ENCODE results near the gene RNF130. TPM values are rescaled to one million over a fixed set of nuclear protein-coding genes. Genes with fewer than 3 reads are reported as not detected.

RNF130 gene
- total and polyA plus RNA-seq, 2 of the 13 experiments (the other 11 are each of a cell fraction or from before 2014, with no cell fraction given), result 28.2 to 28.3 TPM

- TF ChIP-seq ZNF263 (CRISPR knock-in tag; IDR thresholded peaks at IDR 0.05), result no peak
- no peak for TF ChIP-seq ARID2 (CRISPR knock-in tag; IDR thresholded peaks at IDR 0.05; ENCODE audit: borderline replicate concordance)
- TF ChIP-seq TBP (CRISPR knock-in tag; IDR thresholded peaks at IDR 0.05), result no peak
- TF ChIP-seq ZNF670 (CRISPR knock-in tag; IDR thresholded peaks at IDR 0.05; ENCODE audit: borderline replicate concordance), result no peak
- no peak for TF ChIP-seq ZFP91 (CRISPR knock-in tag; IDR thresholded peaks at IDR 0.05; ENCODE audit: borderline replicate concordance)
- TF ChIP-seq ZNF619 (CRISPR knock-in tag; IDR thresholded peaks at IDR 0.05), result no peak
- TF ChIP-seq ZSCAN30 (CRISPR knock-in tag; IDR thresholded peaks at IDR 0.05), result no peak
- TF ChIP-seq RXRB (CRISPR knock-in tag; IDR thresholded peaks at IDR 0.05; ENCODE audit: borderline replicate concordance), result peak; percentile 28; the same call in 1 of the 2 replicates
- no peak for TF ChIP-seq GLMP (CRISPR knock-in tag; IDR thresholded peaks at IDR 0.05; ENCODE audit: borderline replicate concordance)
- TF ChIP-seq MTF1 (CRISPR knock-in tag; IDR thresholded peaks at IDR 0.05), result no peak
- TF ChIP-seq PHF8 (CRISPR knock-in tag; IDR thresholded peaks at IDR 0.05), result no peak
- no peak for TF ChIP-seq ZNF251 (CRISPR knock-in tag; IDR thresholded peaks at IDR 0.05)
- TF ChIP-seq POLR2A (IDR thresholded peaks at IDR 0.05; ENCODE audit: insufficient read depth in 1 of 2, low read depth in 2 of 2, low read length in 2 of 2), result no peak
- TF ChIP-seq ZNF792 (CRISPR knock-in tag; IDR thresholded peaks at IDR 0.05), result 0 out of 2 replicates have a peak, but pooled peaks have one; percentile 22
- TF ChIP-seq ZNF34 (CRISPR knock-in tag; IDR thresholded peaks at IDR 0.05; ENCODE audit: borderline replicate concordance), result no peak
- TF ChIP-seq IRF2 (CRISPR knock-in tag; IDR thresholded peaks at IDR 0.05), result no peak
- TF ChIP-seq MTA3 (CRISPR knock-in tag; IDR thresholded peaks at IDR 0.05), result no peak
- TF ChIP-seq PHF5A (CRISPR knock-in tag; IDR thresholded peaks at IDR 0.05; ENCODE audit: low read depth, unreplicated experiment), result no peak
- TF ChIP-seq ZNF562 (CRISPR knock-in tag; IDR thresholded peaks at IDR 0.05; ENCODE audit: borderline replicate concordance), result no peak
- TF ChIP-seq ELF1 (CRISPR knock-in tag; IDR thresholded peaks at IDR 0.05), result no peak
- no peak for TF ChIP-seq XRCC5 (optimal IDR thresholded peaks at IDR 0.05; ENCODE audit: low read length)
- TF ChIP-seq REL (CRISPR knock-in tag; conservative IDR thresholded peaks at IDR 0.05), result no peak
- TF ChIP-seq TBX2 (CRISPR knock-in tag; IDR thresholded peaks at IDR 0.05; ENCODE audit: borderline replicate concordance), result no peak
- TF ChIP-seq FOSL2 (CRISPR knock-in tag; IDR thresholded peaks at IDR 0.05), result no peak
- TF ChIP-seq PRMT3 (CRISPR knock-in tag; IDR thresholded peaks at IDR 0.05; ENCODE audit: borderline replicate concordance, low read depth), result no peak
- TF ChIP-seq ETS1 (CRISPR knock-in tag; IDR thresholded peaks at IDR 0.05), result no peak
- no peak for TF ChIP-seq SETDB1 (CRISPR knock-in tag; IDR thresholded peaks at IDR 0.05; ENCODE audit: borderline replicate concordance)
- TF ChIP-seq GATA4 (IDR thresholded peaks at IDR 0.05; ENCODE audit: borderline replicate concordance, low read depth), result no peak
- TF ChIP-seq NCOA1 (CRISPR knock-in tag; IDR thresholded peaks at IDR 0.05), result no peak
- no peak for TF ChIP-seq ZNF510 (CRISPR knock-in tag; IDR thresholded peaks at IDR 0.05; ENCODE audit: low read depth)
- TF ChIP-seq CREBL2 (CRISPR knock-in tag; IDR thresholded peaks at IDR 0.05; ENCODE audit: borderline replicate concordance), result no peak
- TF ChIP-seq ZNF367 (CRISPR knock-in tag; IDR thresholded peaks at IDR 0.05; ENCODE audit: borderline replicate concordance), result no peak
Observed at GRCh38 chr5:179967489-179967888, 104.1 kb downstream of the RNF130 start (continued).
